GM12872 (cell line): ENCODE data around the gene NEK9.

Source experiments
- TF ChIP-seq, protein P1 (sequence below): IDR thresholded peaks from 3 replicates; pipeline ENCODE4 v1.5.1; 2011; ENCODE audit warnings: low read depth, mild to moderate bottlenecking, low read length, moderate library complexity; ENCODE audit not compliant: insufficient read depth

Gene NEK9

DNA sequence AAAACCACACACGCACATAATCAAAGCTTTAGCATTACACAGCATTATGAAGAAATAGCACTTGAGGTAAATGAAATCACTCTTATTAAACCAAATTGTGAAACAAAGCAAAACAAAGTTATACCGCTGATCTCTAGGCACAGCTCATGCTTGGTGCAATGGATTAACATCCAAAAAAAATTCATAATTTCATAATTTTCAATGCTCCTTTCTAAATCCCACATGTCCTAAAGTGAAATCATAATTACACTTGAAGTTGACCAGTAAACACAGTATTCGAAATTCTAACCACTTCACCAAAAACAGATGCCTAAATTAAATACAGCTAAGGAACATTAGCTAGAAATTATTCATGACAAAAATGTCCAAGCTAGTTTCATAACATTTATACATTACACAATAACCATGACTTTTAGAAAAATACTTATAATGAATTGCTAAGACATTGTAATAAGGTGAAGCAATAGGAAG lies 77.1 kb downstream of the NEK9 start:
- TF ChIP-seq, protein P1, sequence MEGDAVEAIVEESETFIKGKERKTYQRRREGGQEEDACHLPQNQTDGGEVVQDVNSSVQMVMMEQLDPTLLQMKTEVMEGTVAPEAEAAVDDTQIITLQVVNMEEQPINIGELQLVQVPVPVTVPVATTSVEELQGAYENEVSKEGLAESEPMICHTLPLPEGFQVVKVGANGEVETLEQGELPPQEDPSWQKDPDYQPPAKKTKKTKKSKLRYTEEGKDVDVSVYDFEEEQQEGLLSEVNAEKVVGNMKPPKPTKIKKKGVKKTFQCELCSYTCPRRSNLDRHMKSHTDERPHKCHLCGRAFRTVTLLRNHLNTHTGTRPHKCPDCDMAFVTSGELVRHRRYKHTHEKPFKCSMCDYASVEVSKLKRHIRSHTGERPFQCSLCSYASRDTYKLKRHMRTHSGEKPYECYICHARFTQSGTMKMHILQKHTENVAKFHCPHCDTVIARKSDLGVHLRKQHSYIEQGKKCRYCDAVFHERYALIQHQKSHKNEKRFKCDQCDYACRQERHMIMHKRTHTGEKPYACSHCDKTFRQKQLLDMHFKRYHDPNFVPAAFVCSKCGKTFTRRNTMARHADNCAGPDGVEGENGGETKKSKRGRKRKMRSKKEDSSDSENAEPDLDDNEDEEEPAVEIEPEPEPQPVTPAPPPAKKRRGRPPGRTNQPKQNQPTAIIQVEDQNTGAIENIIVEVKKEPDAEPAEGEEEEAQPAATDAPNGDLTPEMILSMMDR, result no peak

GRCh38 chr14:75049136-75049535 lies 77.7 kb downstream of the NEK9 start:
- TF ChIP-seq, protein P1, result no peak

- TF ChIP-seq, protein P1, result no peak
Observed at GRCh38 chr14:75048101-75048500, 78.7 kb downstream of the NEK9 start.

DNA sequence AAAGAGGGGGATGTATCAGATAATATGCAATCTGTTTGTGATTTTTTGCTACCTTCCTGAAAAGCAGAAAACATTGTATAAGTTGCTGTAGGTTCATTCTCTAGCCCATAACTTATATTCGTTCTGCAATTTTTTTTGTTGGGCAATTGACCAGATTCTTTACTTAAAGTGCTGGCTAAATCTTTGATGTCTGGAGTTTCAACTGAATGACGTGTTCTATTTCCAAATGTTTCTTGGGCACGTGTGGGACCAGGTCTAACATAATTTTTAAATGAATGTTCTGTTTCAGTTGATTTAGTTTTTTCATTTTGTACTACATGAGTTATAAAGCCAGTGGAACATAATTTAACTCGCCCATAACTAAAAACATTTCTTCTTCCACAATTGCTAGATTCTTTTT lies 79.3 kb downstream of the NEK9 start:
- TF ChIP-seq, protein P1, result no peak

DNA sequence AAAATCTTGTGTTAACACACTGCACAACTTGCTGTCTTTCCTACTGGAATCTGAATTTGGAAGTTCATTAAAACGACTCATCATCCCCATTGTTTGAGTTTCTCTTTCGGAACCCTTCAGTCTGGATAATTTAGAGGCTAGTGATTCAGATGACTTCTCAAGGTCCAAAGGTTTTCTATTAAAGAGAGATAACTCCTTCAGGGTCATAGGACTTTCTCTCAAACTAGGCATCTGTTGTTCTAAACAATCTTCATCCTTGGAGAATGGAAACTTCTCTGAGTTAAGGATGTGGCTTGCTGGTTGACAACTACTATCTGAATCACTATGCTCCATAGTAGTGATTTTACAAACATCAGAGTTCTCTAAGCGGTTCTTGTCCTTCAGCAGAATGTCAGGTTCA lies 79.9 kb downstream of the NEK9 start:
- TF ChIP-seq, protein P1, result no peak

- TF ChIP-seq, protein P1, result no peak
Observed at GRCh38 chr14:75046275-75046674, 80.6 kb downstream of the NEK9 start.

GRCh38 chr14:75044752-75045151 lies 82.1 kb downstream of the NEK9 start:
- TF ChIP-seq, protein P1, result no peak

- TF ChIP-seq, protein P1, result no peak
Observed at GRCh38 chr14:75044322-75044721, 82.5 kb downstream of the NEK9 start.
